Measurements from ENCODE around the gene PIN1.
A peak's percentile ranks its signal among the peaks of the same experiment; 100 is the strongest.

PIN1 gene

DNA sequence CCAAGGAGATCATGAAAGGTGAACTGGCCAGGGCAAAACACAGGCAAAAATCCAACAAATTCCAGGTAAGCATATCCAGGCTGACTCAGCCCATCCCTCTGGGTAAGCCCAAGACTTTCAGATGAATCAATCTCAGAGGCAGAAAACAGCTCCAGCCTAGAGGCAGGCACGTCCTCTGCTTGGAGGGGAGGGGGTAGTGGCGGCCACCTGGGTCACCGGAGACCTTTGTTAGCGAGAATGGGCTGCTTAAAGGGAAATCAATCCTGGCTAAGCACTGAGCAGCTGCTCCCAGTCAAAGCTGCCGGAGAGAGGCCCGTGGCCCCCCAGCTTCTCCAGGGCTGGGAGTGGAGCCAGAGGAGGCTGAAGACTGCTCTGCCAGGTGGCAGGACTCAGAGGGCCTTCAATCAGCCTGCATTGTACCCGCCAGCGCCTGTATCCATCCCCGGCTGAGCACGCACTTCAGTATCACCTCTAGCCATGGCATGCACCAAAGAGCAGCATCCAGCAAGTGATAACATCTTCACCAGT, 48.2 kb downstream of the PIN1 start:
- peak in 29 of 56 donors; percentile 3 to 58 (median 14) for DNase-seq

DNA sequence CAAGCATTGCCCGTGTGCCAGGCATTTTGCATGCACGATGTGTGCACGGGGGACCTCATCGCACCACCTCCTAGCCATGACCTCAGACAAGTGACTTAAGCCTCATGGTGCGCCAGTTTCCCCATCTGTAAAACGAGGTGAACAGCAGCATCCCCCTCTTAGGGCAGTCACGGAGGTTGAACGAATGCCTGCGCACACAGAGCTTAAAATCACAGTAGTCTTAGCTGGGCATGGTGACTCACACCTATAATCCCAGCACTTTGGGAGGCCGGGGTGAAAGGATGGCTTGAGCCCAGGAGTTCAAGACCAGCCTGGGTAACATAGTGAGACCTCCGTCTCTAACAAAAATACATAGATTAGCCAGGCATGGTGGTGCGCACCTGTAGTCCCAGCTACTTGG, 48.6 kb downstream of the PIN1 start:
- DNase-seq: no peak

DNA sequence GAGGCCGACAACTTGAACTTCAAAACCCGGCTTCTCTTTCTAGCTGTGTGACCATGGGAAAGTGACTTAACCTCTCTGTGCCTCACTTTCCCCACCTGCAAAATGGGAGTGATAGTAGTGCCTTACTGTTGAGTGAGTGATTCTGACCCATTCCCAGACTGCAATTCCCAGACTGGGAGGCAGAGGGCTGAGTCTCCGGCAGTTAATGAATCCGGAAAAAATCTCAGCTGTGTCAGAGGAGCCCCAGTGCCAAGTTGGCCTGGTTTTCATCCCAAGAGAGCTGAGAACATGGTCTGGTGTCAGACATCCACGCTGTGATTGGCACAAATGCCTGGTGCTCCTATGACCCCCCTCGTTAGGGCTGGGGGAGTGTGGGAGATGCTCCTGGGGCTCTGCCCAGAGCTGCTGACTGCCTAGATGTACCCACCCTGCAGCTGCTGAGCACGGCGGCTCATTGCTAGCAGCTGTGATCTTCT, 50.0 kb downstream of the PIN1 start:
- DNase-seq: peak in 45 of 56 donors; percentile 6 to 79 (median 46)

DNA sequence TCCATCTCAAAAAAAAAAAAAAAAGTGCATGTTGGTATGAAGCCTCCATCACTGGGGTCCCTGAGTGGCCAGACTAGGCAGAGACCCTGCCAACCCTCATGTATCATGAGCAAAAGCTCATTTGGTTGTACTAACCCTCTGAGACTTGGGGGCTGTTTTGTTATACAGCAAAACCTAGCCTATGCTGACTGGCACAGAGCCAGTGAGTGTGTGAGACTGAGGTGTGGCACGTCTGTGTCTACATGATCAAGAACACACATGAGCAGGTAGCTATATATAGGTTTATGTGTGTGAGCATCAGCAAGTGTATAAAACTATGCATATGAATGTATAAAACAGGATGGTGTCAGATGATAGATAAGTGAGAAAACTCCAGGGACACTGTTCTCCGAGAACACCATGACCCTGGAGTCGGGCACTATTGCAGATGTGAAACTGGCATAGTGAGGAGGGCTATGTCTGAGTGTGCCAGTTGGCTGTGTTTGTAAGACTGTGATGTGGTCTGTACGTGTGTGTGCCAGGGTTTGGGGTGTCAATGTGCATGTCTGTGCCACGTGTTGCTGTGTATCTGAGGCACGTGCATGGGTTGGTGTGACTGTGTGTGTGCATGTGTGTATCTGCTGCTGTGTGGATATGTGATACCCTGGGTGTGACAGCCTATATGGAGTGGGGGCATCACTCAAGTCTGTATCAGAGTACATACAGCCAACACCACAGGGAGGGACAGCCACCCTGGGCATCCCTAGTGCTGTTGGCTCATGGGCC, 56.7 kb downstream of the PIN1 start:
- DNase-seq: no peak

Measured in amygdala (tissue), 56 donors.